GM13977 (cell line): ENCODE measurements around the gene CHST2.

Experiments
- DNase-seq: peaks from one replicate; pipeline ENCODE4 v3.0.0; 2012; ENCODE audit warnings: low spot score
- in situ Hi-C: fragments of 300-500 bp; cut with MboI; formaldehyde crosslinking; loops from one replicate; pipeline ENCODE4 v1.12.0; 2022; ENCODE audit warnings: low sequenced_read_pairs, low pct_unique_long_range_greater_than_20kb, mixed read lengths, inconsistent platforms; ENCODE audit not compliant: unreplicated experiment
- TF ChIP-seq, protein P1 (sequence below): IDR thresholded peaks from 2 replicates; pipeline ENCODE4 v1.5.1; 2012; ENCODE audit warnings: mild to moderate bottlenecking, control low read depth; ENCODE audit not compliant: insufficient read depth; ENCODE audit errors: extremely low read depth, missing control alignments

CHST2 gene

DNA sequence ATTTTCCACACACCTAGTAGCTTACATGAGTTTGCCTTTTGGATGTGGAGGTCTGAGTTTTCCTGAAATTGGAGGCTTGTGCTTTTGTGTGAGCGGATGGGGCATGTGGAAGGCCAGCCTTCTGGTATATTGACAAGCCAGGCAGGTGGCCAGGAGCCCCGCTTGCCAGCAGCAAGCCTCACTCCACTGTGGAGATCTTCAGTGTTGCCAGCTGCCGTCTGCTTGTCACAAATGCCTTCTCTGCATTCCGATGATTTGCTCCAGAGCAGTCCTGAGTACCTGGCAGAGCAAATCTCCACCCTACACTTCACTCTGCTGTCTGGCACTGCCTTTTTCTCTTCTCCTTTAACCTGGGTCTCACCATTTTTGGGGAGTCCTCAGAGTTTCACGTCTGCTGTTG lies 29.1 kb upstream of the CHST2 start:
- in situ Hi-C loops = no loop called here

DNA sequence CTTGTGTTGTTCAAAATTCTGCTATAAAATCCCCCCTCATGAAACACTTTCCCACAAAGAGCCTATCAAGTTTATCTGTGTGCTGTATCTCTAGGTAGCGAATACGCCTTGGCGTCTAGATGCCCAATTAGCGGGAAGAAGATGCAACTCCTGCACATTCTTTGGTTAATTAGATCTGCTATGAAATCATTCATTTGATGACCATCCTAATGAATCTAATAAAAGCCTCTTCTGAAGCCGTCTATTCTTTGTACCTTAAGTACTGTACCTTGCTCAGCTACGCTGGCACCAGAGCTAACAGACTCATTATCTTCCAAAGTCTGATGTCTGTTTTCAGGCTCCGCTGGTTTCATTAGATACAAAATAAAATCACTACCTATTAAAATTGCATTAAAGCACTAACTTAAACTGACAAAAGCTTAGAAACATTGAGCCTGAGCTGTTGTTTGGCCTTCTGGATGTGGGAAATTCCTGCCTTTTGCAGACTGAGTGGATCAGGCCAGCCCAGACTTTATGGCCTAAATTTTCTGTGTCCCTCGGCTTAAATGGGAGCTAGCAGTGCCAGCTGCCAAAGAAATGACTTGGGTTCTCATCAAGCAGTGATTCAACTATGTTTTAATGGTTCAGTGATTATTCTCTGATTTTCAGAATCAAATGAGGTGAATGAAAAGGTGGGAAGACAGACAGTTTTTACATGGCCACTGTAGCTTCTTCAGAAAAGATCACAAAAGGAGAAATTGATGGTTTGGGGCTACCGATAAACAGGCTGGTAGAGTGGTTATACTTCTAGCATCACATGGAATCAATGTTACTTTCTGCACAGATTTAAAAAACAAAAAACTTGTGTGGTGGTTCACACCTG lies 28.4 kb upstream of the CHST2 start:
- in situ Hi-C loops = no loop called here
- no peak for DNase-seq
- TF ChIP-seq, protein P1, sequence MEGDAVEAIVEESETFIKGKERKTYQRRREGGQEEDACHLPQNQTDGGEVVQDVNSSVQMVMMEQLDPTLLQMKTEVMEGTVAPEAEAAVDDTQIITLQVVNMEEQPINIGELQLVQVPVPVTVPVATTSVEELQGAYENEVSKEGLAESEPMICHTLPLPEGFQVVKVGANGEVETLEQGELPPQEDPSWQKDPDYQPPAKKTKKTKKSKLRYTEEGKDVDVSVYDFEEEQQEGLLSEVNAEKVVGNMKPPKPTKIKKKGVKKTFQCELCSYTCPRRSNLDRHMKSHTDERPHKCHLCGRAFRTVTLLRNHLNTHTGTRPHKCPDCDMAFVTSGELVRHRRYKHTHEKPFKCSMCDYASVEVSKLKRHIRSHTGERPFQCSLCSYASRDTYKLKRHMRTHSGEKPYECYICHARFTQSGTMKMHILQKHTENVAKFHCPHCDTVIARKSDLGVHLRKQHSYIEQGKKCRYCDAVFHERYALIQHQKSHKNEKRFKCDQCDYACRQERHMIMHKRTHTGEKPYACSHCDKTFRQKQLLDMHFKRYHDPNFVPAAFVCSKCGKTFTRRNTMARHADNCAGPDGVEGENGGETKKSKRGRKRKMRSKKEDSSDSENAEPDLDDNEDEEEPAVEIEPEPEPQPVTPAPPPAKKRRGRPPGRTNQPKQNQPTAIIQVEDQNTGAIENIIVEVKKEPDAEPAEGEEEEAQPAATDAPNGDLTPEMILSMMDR = no peak

More for the DNA sequence above, 29.1 kb upstream of the CHST2 start:
- TF ChIP-seq, protein P1 = no peak
- DNase-seq = no peak

DNA sequence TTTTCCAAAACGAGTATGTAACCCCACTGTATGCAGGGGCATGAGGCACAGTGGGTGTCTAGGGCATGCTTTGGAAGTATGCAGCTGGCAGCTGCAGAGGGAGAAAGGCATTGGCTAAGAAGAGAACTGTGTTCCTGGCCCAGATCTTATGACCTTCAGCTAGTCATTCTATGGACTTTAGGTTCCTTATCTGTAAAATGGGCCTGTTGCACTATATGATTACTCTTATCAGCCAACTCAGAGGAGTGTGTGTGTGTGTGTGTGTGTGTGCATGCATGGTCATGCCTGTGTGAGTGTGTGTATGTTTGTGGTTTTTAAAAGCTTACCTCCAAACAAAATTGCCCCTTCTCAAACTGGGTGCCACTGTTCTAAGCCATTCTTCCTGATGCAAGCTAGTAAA lies 27.4 kb upstream of the CHST2 start:
- TF ChIP-seq, protein P1 = no peak
- no peak for DNase-seq
- in situ Hi-C loops = no loop called here

DNA sequence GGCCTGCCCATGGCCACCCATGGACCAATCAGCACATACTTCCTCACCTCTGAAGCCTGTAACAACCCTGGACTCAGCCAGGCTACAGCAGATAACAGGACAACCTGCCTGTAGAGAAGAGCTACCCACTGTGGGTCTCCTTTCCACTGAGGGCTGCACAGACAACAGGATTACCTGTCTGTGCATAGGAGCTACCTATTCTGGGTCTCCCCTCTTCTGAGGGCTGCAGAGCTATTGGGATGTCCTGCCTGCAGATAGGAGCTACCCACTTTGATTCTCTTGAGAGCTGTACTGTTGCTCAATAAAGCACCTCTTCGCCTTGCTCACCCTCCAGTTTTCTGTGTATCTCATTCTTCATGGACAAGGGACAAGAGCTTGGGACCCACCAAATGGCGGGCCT lies 23.8 kb upstream of the CHST2 start:
- TF ChIP-seq, protein P1 = no peak
- DNase-seq = no peak
- in situ Hi-C loops = no loop called here

DNA sequence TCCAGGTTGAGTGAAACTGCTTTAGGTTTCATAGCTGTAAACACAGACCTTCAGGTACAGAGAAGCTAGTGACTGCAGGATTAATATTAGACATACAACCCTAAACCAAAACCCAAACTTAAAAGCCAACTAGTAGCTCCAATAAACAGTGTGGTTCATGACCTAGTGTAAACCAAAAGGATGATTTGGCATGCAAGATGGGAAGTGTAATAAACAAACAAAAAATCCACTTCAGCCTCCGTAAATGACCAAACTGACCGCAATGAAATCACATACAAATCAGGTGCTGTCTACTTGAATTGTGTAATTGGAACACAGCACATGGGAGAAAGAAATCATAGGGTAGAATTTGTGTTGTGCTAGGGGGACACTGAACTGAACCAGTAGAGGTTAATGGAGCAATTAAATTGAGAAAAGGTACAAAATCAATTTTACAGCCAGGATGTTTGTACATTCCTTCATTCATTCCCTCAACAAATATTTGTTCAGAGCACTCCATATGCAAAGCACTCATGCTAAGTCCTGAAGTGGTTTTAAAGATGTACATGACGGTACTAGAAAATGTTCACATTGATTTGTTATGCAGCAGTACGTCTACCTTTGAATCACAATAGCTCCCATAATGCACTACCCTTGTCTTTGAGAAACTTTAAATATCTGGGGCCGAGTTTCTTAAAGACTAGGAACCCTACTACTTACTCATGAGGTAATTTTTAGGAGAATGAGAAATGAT lies 21.4 kb upstream of the CHST2 start:
- TF ChIP-seq, protein P1 = no peak
- DNase-seq = no peak
- in situ Hi-C loops = no loop called here

DNA sequence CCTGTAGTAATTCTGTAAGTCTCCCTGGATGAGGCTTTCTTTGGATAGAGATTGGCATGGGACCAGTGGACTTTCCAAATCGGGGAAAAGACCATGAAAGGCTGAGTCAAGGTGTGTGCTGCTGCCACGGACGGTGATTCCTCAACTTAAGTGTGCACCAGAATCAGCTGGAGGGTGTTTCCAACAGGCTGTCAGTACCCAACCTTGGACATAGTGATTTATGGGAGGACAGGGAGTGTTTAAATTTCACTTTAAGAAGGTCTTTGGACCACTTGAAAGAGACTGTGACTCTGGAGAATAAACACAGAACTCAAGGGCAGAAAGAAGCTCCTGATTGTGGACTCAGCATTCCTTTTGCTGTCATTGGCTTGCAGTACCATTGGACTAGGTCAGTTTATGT lies 20.4 kb upstream of the CHST2 start:
- in situ Hi-C loops = no loop called here
- DNase-seq = no peak
- TF ChIP-seq, protein P1 = no peak
